DMS79 (cell line): ENCODE data around the gene CCR7.

ENCODE experiments used
- DNase-seq: peaks from one replicate; lab custom pipeline; 2025; lab: John Stamatoyannopoulos, UW

CCR7 gene

DNA sequence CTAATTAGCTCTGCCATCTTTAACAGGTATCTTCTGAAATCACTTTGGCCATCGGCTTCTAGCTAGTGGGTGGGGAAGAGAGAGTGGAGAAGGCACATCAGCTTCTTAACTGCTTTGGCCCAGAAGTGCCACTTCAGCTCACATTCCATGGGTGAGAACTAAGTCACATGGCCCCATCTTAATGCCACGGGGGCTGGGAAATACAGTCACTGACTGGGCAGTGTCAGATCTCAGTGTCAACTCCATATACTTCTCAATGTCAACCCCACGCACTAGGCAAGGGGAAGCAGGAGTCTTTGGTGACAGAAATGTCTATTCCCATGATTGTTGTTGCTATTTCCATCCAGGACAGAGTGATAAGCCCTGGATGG is 29.4 kb downstream of the CCR7 start:
- DNase-seq = peak; percentile 49

DNA sequence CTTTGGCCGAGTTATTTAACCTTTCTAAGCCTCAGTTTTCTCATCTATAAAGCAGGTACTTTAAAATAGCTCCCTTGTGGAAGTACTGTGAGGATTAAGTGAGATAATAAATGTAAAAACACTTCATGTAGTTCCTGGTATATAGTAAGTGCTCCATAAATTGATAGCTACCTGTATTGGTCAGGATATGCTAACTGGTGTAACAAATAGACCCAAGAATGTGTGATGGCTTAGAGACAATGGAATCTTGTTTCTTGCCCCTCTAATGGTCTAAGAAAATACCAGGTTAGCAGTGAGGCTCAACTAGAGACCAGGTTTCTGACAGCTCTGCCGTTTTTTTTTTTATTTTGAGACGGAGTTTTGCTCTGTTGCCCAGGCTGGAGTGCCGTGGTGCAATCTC is 29.8 kb downstream of the CCR7 start:
- DNase-seq = no peak

DNA sequence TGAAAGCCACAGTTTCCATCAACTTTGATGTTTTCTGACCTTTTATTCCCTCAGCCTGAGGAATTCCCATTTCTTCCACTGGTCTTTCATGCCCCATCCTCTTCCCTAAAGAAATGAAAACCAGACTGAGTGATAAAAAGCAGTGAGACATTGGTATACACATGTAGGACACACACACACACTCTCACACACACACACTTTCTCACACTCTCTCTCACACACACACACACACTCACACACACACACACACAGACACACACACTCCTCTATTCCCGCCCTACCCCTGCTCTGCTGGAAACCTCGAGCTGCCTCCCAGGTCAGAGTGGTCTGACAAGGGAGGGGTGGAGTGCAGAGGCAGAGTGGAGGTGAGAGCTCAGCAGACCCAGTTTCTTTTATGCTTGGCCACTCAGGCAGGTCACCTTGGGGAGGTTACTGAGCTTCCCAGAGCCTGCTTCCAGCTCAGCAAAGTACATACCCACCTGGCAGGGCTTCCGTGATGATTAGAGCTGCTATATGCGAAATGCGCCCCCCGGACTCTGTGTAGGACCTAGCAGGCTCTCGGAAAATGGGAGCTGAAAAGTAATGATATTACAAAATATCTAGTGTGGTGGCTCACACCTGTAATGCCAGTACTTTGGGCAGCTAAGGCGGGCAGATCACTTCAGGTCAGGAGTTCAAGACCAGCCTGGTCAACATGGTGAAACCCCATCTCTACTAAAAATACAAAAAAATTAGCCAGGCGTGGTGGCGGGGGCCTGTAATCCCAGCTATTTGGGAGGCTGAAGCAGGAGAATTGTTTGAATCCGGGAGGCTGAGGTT is 30.7 kb downstream of the CCR7 start:
- peak; percentile 14 for DNase-seq

DNA sequence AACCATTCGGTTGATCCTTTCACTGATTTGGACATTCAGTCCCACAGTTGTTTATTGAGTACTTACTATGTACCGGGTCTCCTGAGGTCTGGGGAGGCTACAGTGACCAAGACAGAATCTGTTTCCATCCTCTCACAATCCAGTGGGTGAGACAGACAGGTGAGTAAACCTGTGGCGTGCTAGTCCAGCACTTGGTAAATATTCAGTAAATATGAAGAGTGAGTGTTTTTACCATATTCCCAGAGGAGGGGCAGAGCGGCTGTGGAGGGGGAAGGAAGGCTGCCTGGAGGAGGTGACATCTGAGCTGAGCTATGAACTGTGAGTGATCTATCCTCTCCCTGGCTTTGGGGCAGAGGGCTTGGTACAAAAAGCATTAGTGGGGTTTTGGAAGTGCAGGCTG is 31.4 kb downstream of the CCR7 start:
- DNase-seq = no peak

DNA sequence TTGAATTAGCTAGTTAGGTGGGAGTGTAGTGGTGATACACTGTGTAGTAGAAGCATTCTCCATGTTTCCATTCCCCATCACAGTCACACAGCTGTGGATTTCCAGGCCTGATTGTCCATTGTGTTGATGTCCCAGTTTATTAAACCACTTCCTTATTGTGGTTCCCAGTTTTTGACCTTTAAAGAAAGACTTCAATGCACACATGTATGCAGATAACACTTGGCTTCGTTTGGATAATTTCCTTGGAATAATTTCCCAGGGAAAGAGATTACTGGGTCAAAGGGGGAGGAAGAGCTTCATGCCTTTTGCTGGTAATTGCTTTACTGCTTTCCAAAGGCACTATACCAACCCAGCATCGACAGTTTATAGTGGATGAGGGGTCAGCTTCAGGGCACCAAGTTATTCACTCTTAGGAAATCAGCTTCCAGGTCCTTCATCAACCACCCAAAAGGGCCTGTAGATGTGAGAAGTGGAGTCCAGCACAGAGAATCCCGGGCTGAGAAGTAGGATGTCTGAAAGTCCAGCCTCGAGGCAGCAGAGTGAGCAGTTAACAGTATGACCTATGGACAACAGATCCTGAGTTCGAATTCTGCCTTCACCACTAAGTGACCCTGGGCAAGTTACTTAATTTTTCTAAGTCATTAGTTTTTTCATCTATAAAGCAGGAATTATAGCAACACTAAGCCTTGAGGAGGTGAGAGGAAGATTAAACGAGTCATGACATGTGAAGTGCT is 32.6 kb downstream of the CCR7 start:
- no peak for DNase-seq

DNA sequence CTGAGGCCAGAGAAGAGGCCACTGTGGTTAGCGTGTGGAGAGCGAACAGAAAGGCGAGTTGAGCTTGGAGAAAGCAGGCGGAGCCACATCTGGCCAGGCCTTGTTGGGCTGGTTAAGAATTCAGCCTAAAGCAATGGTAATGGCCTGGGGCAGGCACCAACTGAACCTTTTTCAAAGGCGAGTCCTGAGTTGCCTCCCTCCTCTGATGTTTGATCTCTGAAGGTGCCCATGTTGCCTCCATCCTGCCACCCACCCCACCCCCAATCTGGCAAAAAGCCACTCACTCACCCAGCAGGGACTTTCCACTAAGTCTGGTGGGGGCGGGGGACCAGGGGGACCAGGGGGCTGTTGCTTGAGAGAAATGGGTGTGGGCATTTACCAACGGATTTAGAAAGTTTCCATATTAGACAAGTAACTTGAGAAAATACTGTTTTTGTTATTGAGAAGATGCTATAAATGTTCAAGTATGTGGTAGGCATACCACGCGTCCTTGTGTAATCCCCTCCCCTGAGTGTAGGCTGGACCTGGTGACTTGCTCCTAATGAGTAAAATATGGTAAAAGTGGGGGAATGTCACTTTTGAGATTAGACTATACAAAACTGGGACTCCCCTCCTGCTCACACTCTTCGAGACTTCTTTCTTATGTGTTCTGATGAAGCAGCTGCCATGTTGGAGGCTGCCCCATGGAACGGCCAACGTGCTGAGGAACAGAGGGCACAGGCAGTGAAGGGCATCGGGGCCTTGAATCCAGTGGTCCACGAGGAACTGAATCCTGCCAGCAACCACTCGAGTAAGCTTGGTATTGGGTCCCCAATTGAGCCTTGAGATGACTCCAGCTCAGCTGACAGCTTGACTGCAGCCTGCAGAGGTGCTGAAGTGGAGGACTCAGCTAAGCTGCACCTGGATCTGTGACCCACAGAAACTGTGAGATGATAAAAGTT is 34.0 kb downstream of the CCR7 start:
- DNase-seq = no peak

DNA sequence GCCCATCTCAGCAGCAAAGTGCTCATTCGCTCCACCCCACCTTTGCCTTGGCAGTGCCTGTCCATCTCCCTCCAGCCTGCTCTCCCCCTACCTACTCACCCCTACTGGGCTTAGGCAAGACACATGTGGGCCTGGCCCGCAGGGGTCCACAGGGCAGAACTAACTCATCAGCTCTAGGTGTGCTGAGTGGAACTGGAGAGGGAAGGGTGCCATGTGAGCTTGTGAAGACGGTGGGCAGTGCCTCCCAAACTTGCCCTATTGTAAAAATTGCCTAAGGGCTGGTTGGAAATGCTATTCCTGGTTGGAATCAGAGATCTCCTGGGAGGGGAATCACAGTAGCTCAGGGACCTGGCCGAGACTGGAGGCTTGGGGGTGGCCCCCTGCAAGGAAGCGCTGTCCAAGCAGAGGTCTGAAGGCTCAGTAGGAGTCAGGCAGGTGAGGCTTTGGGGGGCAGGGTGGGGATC is 34.7 kb downstream of the CCR7 start:
- DNase-seq = no peak

DNA sequence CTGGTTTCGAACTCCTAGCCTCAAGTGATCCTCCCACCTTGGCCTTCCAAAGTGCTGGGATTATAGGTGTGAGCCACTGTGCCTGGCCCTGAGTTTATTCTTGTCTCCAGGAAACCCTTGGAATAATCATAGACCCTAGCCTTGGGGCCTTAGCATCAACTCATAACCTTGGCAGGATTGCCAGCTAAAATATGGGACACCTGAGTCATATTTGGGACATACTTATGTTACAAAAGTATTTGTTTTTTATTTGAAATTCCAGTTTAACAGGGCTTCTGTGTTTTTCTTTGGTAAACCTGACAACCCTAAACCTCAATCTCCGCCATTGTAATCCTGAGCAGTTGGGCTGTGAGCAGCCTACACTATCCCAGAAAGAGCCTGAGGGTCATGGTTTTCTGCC is 35.3 kb downstream of the CCR7 start:
- no peak for DNase-seq

DNA sequence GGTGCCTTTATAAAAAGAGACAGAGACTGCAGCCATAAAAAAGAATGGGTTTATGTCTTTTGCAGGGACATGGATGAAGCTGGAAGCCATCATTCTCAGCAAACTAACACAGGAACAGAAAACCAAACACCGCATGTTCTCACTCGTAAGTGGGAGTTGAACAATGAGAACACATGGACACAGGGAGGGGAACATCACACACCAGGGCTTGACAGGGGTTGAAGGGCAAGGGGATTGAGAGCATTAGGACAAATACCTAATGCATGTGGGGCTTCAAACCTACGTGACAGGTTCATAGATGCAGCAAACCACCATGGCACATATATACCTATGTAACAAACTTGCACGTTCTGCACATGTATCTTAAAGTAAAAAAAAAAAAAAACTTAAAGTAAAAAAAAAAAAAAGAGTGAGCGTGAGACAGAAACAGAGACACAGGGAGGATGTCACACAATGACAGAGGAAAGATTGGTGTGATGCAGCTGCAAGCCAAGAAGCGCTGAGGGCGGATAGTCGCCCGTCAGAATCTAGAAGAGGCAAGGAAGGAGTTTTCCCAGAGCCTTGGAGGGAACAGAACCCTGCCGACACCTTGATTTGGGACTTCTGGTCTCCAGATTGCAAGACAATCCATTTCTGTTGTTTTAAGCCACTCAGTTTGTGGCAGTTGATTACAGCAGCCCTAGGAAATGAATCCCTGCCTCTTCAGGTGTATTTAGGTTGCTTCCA is 36.4 kb downstream of the CCR7 start:
- DNase-seq = no peak

DNA sequence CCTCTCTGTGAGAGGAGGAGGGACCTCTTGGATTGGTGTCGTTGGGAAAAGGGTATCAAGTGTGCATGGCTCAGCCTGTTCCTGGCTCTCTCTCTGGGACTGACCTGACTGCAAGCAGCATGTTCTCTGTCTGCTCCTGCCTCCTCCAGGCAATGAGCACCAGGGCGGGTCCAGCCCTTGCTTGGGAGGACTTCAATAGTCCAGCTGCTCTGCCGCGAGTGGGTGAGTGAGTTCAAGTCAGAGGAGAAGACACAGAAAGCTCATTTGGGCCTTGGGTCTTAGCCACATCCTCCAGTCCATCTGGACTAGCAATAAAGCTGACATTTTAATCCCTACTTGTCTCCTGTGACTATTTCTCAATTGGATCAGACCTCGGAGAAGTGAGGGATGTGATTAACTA is 38.6 kb downstream of the CCR7 start:
- no peak for DNase-seq

DNA sequence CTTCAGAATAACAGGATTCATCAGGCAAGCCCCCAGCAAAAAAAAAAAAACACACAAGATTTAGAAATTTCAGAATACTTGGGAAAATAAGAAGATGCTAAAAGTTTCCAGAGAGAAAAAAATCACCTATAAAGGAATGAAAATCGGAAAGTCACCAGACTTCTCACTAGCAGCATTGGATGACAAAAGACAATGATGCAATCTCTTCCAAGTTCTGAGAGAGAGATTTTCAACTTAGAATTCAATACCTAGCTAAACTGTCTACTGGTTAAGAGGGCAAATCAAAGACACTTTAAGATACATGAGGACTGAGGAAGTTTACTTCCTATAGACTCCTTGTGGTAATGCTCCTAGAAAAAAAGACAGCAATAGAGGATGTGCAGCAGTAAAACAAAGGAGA is 40.0 kb downstream of the CCR7 start:
- no peak for DNase-seq

DNA sequence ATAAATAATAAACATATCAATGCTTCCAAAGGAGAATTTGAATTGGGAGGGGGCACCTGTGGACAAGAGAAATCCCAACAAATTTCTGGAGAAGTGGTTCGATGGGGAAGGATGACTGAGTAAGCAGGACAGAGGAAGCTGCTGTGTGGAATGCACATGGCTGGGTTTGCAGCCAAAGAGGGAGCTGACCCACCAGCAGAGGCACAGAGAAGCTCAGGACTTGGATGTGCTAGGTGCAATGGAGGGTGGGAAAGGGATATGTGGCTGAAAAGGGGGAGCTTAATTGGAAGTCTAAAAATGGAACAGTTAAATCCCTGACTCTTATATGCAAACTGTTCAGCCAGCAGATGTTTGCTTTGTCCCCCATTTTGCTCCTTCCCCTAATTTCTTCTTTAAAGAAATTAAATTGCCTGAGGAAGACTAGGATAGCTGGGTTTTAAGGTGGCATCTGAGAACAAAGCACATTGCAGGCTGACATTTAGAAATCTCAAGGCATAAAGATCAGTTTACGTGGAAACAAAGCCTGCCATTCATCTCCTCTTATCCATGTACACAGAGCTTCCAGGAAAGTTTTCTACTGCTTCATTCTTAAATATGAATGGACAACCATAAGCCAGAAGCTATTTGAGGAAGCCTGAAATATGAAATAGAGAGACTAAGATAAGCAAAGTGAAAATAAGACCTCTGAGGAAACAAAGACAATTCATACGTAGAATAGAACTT is 40.9 kb downstream of the CCR7 start:
- no peak for DNase-seq

DNA sequence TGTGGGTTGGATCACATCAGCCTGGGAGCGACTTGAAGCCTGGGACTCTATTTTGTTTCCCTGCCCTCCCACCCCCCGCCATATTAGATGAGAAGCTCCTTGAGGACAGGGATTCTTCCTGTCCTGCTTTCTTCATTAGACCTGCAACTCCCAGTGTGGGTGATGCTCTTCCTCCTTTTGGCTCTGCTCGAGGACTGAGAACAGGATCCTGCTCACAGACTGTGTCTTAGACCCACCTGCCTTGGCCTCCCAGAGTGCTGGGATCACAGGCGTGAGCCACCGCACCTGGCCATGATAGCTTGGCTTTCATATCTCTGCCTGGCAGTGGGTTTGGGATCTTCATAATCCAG is 42.3 kb downstream of the CCR7 start:
- no peak for DNase-seq

DNA sequence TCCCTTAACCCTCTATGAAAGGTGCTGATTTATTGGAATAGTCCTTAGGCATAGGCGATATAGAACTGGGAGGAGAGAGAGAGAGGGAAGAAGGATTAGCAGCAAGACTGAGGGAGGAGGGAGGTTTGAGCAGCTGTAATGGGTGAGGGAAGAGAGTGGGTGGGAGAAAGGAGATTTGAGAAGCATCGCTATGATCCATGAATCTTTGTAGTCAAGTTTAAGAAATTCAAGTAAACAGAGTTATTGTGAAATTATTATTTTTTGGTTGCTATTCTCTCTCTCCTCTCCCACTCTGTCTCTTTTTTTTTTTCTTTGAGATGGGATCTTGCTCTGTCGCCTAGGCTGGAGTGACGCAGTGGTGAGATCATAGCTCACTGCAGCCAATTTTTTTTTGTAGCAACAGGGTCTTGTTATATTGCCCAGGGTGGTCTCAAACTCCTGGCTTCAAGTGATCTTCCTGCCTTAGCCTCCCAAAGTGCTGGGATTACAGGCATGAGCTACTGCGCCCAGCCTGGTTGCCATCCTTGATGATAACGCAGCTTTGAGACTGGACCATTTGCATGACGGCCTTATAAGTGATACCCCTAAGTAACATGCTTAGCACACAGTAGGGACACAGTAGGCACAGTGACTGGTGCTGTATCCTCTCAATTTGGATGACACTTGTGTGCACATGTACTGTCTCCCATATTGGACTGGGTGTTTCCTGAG is 42.9 kb downstream of the CCR7 start:
- DNase-seq = no peak

DNA sequence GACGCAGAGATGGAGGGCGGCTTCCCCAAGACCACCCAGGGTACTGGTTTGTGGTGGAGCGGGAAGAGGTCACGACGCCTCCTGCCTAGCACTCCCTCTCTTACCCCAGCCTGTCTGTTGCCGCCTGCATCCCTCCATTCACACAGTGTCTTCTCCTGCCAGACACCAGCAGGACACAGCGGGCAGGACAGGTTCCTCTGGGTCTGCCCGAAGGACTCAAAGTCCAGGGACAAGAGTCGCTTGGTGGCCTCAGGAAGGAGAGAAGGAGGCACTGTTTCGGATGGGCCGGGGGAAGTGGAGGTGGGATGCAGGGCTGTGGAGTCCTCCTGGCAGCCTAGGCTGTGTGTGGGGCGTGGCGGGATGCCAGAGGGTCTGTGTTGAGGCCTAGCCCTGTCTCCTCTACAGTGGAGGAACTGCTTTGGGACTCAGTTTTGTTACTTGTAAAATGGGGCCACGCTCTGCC is 44.2 kb downstream of the CCR7 start:
- no peak for DNase-seq

DNA sequence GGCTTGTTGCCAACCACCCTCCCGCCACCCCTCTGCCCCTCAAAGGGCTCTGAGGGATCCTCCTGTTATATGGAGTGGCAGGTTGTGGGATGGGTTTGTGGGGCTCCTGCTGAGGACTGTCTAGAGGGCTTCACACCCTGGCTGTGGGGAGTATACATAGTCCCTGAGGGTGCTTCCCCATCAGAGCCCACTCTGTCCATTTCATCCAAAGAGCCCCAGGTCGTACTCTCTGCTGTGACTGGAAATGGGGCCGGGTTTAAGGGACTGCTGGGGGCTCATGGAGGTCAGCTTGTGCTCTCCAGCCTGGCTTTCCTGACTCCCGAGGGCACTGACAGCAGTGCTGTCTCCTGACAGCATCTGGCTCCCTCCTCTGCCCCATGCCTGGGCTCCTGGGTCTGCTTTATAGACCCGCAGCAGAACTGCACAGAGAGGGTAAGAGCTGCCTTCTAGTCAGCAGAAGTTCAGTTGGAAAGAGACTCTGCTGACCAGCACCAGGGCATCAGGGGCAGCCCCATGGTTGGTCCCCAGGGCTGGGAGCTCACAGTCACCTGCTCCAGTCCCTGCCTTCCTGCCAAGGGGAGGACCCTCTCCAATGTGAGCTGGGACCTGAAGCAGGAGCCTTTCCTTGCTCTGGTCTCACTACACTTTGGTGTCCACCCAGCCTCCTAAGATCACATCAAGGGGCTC is 46.0 kb downstream of the CCR7 start:
- DNase-seq = no peak

DNA sequence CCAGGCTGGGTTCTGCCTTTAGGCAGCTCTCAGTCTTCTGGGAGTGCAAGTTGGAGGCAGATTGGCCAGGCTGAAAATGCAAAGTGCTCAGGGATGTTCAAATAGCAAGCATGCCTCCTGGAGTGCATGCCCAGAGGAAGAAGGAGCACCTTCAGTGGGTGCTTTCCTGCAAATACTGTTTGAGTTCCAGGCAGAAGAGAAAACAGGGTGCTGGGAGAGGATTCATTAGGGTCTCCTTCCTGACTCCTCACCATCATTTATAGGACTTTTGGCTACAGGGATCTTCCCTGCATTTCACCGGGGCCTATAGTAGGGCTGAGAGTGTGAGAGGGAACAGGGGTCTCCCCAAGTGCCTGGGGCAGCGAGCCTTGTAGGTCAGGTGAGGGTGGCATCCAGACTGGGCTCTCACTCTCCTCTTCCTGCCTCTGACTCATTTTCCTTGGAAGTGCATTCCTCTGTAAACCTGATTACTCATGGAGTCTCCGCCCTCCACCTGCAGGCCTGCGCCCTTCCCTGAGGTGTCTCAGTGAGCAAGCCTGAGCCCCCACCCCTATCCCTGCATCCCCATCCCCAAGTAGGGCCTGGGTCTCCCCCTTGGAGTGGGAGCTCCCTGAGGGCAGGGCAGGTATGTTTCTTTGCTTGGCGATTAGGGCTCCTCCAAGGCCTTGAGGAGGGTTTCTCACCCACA is 46.7 kb downstream of the CCR7 start:
- no peak for DNase-seq

DNA sequence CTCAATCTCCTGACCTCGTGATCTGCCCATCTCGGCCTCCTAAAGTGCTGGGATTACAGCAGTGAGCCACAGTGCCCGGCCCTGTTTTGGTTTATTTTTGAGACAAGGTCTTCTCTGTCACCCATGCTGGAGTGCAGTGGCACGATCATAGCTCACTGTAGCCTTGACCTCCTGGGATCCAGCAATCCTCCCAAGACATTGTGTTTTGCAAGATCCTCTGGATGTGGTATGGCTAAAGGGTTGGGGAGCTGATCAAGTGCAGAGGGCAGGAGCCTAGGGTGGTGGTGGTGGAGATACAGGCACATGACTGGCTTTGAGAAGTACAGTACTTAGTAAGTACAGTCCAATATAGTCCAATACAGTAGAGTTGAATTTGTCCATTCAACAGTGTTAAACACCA is 47.3 kb downstream of the CCR7 start:
- DNase-seq = no peak

DNA sequence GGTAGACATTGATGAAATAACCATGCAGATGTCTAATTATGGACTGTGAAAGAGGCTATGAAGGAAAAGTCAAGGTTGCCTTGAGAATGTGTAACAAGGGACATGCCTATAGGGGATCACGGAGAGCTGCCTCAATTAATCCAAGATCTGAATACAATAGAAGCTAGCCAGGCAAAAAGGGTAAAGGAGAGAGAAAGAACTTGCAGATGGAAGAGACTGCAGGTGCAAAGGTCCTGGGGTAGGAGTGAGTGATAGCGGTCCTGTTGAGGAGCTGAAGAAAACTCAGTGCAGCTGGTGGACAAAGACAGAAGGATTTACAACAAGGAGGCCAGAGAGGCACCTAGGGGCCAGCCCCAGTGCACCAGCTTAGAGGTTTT is 48.0 kb downstream of the CCR7 start:
- no peak for DNase-seq
